HG03342 (cell line): ENCODE measurements around the gene BABAM2.
"Not testable (repeated sequence)": the region's sequence is repeated elsewhere in the genome, so short reads cannot be mapped to it uniquely, and the experiment has no call there.

Experiments
- ATAC-seq: cut with Tn5 transposase; IDR thresholded peaks from one replicate; pipeline ENCODE4 v1.9.1; 2021; ENCODE audit warnings: mild to moderate bottlenecking, moderate library complexity; ENCODE audit not compliant: unreplicated experiment

The BABAM2 gene

GRCh38 chr2:28225473-28226080 lies 335.0 kb downstream of the BABAM2 start:
- no peak for ATAC-seq

GRCh38 chr2:28226558-28226957 lies 336.0 kb downstream of the BABAM2 start:
- ATAC-seq, result no peak

GRCh38 chr2:28227498-28227897 lies 337.0 kb downstream of the BABAM2 start:
- ATAC-seq, result no peak

- no peak for ATAC-seq
These were observed 338.0 kb downstream of the BABAM2 start for GRCh38 chr2:28228434-28228995.

GRCh38 chr2:28231110-28231631 lies 340.6 kb downstream of the BABAM2 start:
- no peak for ATAC-seq

- ATAC-seq, result no peak
These were observed 341.8 kb downstream of the BABAM2 start for GRCh38 chr2:28232295-28232694.

- ATAC-seq, result no peak
These were observed 342.7 kb downstream of the BABAM2 start for GRCh38 chr2:28233164-28233676.

- ATAC-seq, result no peak
These were observed 344.3 kb downstream of the BABAM2 start for GRCh38 chr2:28234807-28235206.

GRCh38 chr2:28239207-28239606 lies 348.7 kb downstream of the BABAM2 start:
- ATAC-seq, result no peak

- ATAC-seq, result no peak
These were observed 350.4 kb downstream of the BABAM2 start for GRCh38 chr2:28240937-28241336.

GRCh38 chr2:28247290-28247689 lies 356.8 kb downstream of the BABAM2 start:
- no peak for ATAC-seq

- ATAC-seq, result no peak
These were observed 357.2 kb downstream of the BABAM2 start for GRCh38 chr2:28247734-28248133.

GRCh38 chr2:28248511-28248910 lies 358.0 kb downstream of the BABAM2 start:
- no peak for ATAC-seq

- no peak for ATAC-seq
These were observed 359.5 kb downstream of the BABAM2 start for GRCh38 chr2:28250006-28250405.

- ATAC-seq, result no peak
These were observed 360.8 kb downstream of the BABAM2 start for GRCh38 chr2:28251337-28251736.

GRCh38 chr2:28252311-28252710 lies 361.8 kb downstream of the BABAM2 start:
- ATAC-seq, result peak; percentile 68

GRCh38 chr2:28253543-28253942 lies 363.0 kb downstream of the BABAM2 start:
- ATAC-seq, result no peak

- not testable (repeated sequence) for ATAC-seq
These were observed 364.7 kb downstream of the BABAM2 start for GRCh38 chr2:28255231-28255630.

GRCh38 chr2:28257182-28257581 lies 366.7 kb downstream of the BABAM2 start:
- no peak for ATAC-seq

GRCh38 chr2:28259226-28259625 lies 368.7 kb downstream of the BABAM2 start:
- ATAC-seq, result not testable (repeated sequence)

- ATAC-seq, result no peak
These were observed 373.2 kb downstream of the BABAM2 start for GRCh38 chr2:28263690-28264089.

GRCh38 chr2:28267282-28267681 lies 376.8 kb downstream of the BABAM2 start:
- no peak for ATAC-seq
